Astrocyte (in vitro differentiated cells and primary cell): ENCODE data around the gene TAF1C.

Source experiments
- CTCF ChIP-seq: IDR thresholded peaks from 2 replicates; pipeline ENCODE4 v1.5.1; 2011; ENCODE audit warnings: low read depth, mild to moderate bottlenecking, inconsistent platforms, low read length, moderate library complexity; ENCODE audit not compliant: insufficient read depth
- EZH2 ChIP-seq: IDR thresholded peaks from 2 replicates; pipeline ENCODE4 v1.6.1; 2012; ENCODE audit warnings: mild to moderate bottlenecking, low read length, inconsistent platforms; ENCODE audit not compliant: insufficient read depth

GRCh38 chr16:84179612-84180320 is 7.1 kb downstream of the TAF1C start:
- TF ChIP-seq CTCF (no peak), EZH2 (no peak)
